Endodermal cell (in vitro differentiated cells): ENCODE data around the gene BPGM. TPM values are rescaled to one million over a fixed set of nuclear protein-coding genes. Genes with fewer than 3 reads are reported as not detected.

Source experiments
- DNase-seq: peaks from one replicate; pipeline ENCODE4 v3.0.0-alpha.2; 2017
- H3K27ac ChIP-seq: 2 replicates; pipeline ENCODE4 v1.5.1; 2013; ENCODE audit warnings: mild to moderate bottlenecking, low read depth, low read length, moderate library complexity
- H3K27me3 ChIP-seq: 2 replicates; pipeline ENCODE4 v1.6.1; 2013; ENCODE audit warnings: mild to moderate bottlenecking, low read length, moderate library complexity; ENCODE audit not compliant: insufficient read depth, control insufficient read depth, poor library complexity, severe bottlenecking
- H3K36me3 ChIP-seq: 2 replicates; pipeline ENCODE4 v1.7.0; 2013; ENCODE audit warnings: mild to moderate bottlenecking, low read length, moderate library complexity; ENCODE audit not compliant: control insufficient read depth, insufficient read depth
- H3K4me1 ChIP-seq: one replicate; pipeline ENCODE4 v1.7.0; 2013; ENCODE audit warnings: low read length; ENCODE audit not compliant: control insufficient read depth, insufficient read depth
- H3K4me3 ChIP-seq: 2 replicates; pipeline ENCODE4 v1.5.1; 2013; ENCODE audit warnings: mild to moderate bottlenecking, low read length, moderate library complexity
- H3K9ac ChIP-seq: 2 replicates; pipeline ENCODE4 v1.6.1; 2013; ENCODE audit warnings: mild to moderate bottlenecking, low read length, moderate library complexity; ENCODE audit not compliant: poor library complexity, severe bottlenecking; ENCODE audit errors: extremely low read depth
- H3K9me3 ChIP-seq: 2 replicates; pipeline ENCODE4 v1.6.1; 2013; ENCODE audit warnings: mild to moderate bottlenecking, low read length, moderate library complexity; ENCODE audit not compliant: control insufficient read depth
- H3K27ac Mint-ChIP-seq: 2 replicates; pipeline ENCODE4 v1.8.0; 2020; ENCODE audit warnings: mixed read lengths
- H3K27me3 Mint-ChIP-seq: 2 replicates; pipeline ENCODE4 v1.8.0; 2021; ENCODE audit warnings: mild to moderate bottlenecking, mixed read lengths; ENCODE audit not compliant: insufficient read depth
- H3K36me3 Mint-ChIP-seq: 2 replicates; pipeline ENCODE4 v1.8.0; 2020; ENCODE audit warnings: low read depth, mixed read lengths
- H3K4me1 Mint-ChIP-seq: 2 replicates; pipeline ENCODE4 v1.8.0; 2020; ENCODE audit warnings: mixed read lengths
- H3K4me3 Mint-ChIP-seq: 2 replicates; pipeline ENCODE4 v1.8.0; 2020; ENCODE audit warnings: mild to moderate bottlenecking, moderate library complexity, mixed read lengths
- H3K9me3 Mint-ChIP-seq: 2 replicates; pipeline ENCODE4 v1.8.0; 2020; ENCODE audit warnings: mild to moderate bottlenecking, mixed read lengths
- CTCF ChIP-seq: fragments of 200-600 bp; sonication (generic); conservative IDR thresholded peaks from 2 replicates; pipeline ENCODE4 v1.5.0; 2021; ENCODE audit warnings: antibody characterized with exemption, mild to moderate bottlenecking
- WGBS, 2 experiments: methylation state at CpG; one replicate each; pipeline versions ENCODE4 v1.1.5 to v1.1.7; 2013; ENCODE audit warnings: missing lambda C conversion rate in 2 of 2, mixed read lengths in 1 of 2; ENCODE audit not compliant: insufficient coverage in 1 of 2, insufficient read length in 1 of 2; 5-methylcytosine and 5-hydroxymethylcytosine counted together
- total RNA-seq, 2 donors: library from RNA; stranded (reverse); fragmentation: NEBNext Ultra II Directional in 1 of 2; extraction: Animal tissue kit (Norgen Biotek cat#: 25700) in 1 of 2; gene quantifications; 2 replicates in 1 of 2; 3 replicates in 1 of 2; pipeline ENCODE4 v1.2.1, GENCODE V29; 2021

The BPGM gene
- total RNA-seq, 2 donors from 2014 or later: 11.1 to 16.1 TPM

DNA sequence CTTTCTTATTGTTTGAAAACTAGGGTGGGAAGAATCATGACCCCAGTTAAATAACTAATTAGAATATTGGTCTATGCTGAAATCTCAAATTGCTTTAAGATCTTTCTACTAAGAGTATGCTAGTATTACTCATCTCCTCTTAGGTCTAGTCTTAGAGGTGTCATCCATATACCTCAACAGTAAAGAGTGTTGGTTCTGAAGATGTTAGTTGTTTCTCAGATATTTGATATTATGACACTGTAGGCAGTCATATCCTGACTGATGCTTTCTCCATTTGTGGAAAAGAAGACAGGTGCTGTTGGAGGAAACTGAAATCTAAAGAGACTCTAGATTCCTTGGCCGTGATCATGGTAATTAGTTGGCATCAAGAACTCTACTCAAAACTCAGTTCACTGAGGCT lies 21.2 kb downstream of the BPGM start:
- H3K27ac Mint-ChIP-seq: no peak overlapping the region
- H3K9me3 Mint-ChIP-seq: no peaks in the 10 kb centered on the region
- Histone ChIP-seq H3K4me1 (no peaks in the 10 kb centered on the region), H3K27me3 (no peaks in the 10 kb centered on the region), H3K36me3 (no peaks in the 10 kb centered on the region), H3K27ac (no peak overlapping the region), H3K9me3 (no peaks in the 10 kb centered on the region), H3K4me3 (no peak overlapping the region), H3K9ac (no peak overlapping the region)
- H3K36me3 Mint-ChIP-seq: peaks cover 3% of the 10 kb centered on the region
- no peak for DNase-seq
- H3K27me3 Mint-ChIP-seq: no peaks in the 10 kb centered on the region
- no peak for TF ChIP-seq CTCF
- WGBS, 2 experiments: 96 to 100% methylated on average over 1 of the region's 1 CpG
- no peaks in the 10 kb centered on the region for H3K4me1 Mint-ChIP-seq
- no peak overlapping the region for H3K4me3 Mint-ChIP-seq

GRCh38 chr7:134669388-134669787 lies 22.7 kb downstream of the BPGM start:
- Histone ChIP-seq H3K4me3 (no peak overlapping the region), H3K27me3 (no peaks in the 10 kb centered on the region), H3K36me3 (no peaks in the 10 kb centered on the region), H3K4me1 (no peaks in the 10 kb centered on the region), H3K9ac (no peak overlapping the region), H3K27ac (no peak overlapping the region), H3K9me3 (peaks cover 4% of the 10 kb centered on the region)
- WGBS, 2 experiments: 82% methylated on average over 3 of the region's 4 CpGs; no CpG with 5 or more reads in 1 of the 2 experiments
- no peak for DNase-seq
- H3K4me3 Mint-ChIP-seq: no peak overlapping the region
- H3K9me3 Mint-ChIP-seq: peaks cover 8% of the 10 kb centered on the region
- no peak for TF ChIP-seq CTCF
- no peaks in the 10 kb centered on the region for H3K4me1 Mint-ChIP-seq
- peaks cover 6% of the 10 kb centered on the region for H3K36me3 Mint-ChIP-seq
- no peaks in the 10 kb centered on the region for H3K27me3 Mint-ChIP-seq
- H3K27ac Mint-ChIP-seq: no peak overlapping the region

DNA sequence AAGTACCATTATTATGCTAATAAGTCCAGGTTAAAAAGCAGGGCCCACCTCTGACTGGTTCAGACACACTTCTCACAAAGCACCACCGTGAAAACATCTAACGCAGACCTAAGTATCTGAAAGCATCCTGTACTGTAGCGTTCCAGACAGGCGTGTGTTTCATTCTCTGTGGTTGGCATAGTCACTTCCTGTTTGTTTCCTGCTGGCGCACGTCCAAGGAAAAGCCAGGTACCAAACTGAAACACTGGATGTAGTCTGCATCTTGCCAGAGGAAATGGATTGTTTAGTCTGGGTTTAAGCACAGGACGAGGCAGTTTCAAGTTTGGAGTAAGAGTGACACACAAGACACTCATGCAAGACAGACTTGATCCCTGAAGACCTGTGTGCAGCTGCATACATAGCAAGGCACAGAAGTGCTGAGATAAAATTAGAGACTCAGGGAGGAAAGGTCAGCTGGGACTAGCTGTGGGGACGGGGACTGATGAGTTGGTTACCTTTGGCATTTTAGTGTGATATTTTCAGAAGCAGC lies 23.3 kb downstream of the BPGM start:
- Histone ChIP-seq H3K4me3 (no peak overlapping the region), H3K9ac (no peak overlapping the region)

More for the DNA sequence above, 23.3 kb downstream of the BPGM start:
- Mint-ChIP-seq H3K4me1 (no peaks in the 10 kb centered on the region), H3K36me3 (peaks cover 11% of the 10 kb centered on the region), H3K27ac (no peak overlapping the region), H3K27me3 (no peaks in the 10 kb centered on the region), H3K4me3 (no peak overlapping the region), H3K9me3 (peaks cover 13% of the 10 kb centered on the region)
- Histone ChIP-seq H3K9me3 (peaks cover 10% of the 10 kb centered on the region), H3K27ac (no peak overlapping the region), H3K4me1 (no peaks in the 10 kb centered on the region), H3K27me3 (no peaks in the 10 kb centered on the region), H3K36me3 (no peaks in the 10 kb centered on the region)
- DNase-seq: no peak
- TF ChIP-seq CTCF: no peak
- 70 to 85% methylated on average over 8 of the region's 8 CpGs for WGBS, 2 experiments
